IMR-90 (cell line): Measurements from ENCODE around the gene GFI1. TPM values are rescaled to one million over a fixed set of nuclear protein-coding genes. Genes with fewer than 3 reads are reported as not detected.

Experiments used
- ATAC-seq: fragments of 200-7000 bp; cut with Tn5 transposase; 2 replicates; pipeline ENCODE4 v1.9.1; 2020; ENCODE audit warnings: low read depth, mild to moderate bottlenecking, moderate library complexity
- BruUV-seq: library from RNA; stranded (reverse); fragments of 400-500 nt; replicated peaks from 2 replicates; lab custom pipeline; 2021; lab: Mats Ljungman, UMichigan
- CTCF ChIA-PET: fragments of 300-600 bp; formaldehyde crosslinking; extraction: SDS; loops from one replicate; lab custom pipeline; 2021; ENCODE audit warnings: antibody characterized with exemption; lab: Yijun Ruan, JAX
- POLR2A ChIA-PET: fragments of 300-600 bp; sonication (Branson Sonifier 250); formaldehyde crosslinking; loops from one replicate; lab custom pipeline; 2022; ENCODE audit warnings: antibody characterized with exemption; ENCODE audit not compliant: unreplicated experiment; lab: Charles Lee
- DNase-seq: peaks from one replicate; pipeline ENCODE4 v3.0.0; 2013
- H2AFZ ChIP-seq: replicated peaks from 2 replicates; pipeline ENCODE3; 2013; ENCODE audit warnings: low read length, mild to moderate bottlenecking; ENCODE audit not compliant: poor library complexity
- H2AK5ac ChIP-seq: 2 replicates; pipeline ENCODE4 v1.6.1; 2013; ENCODE audit warnings: low read depth, low read length, inconsistent platforms
- H2AK9ac ChIP-seq: replicated peaks from 2 replicates; pipeline ENCODE3; 2013; ENCODE audit warnings: mild to moderate bottlenecking, low read depth, low read length, moderate library complexity; ENCODE audit not compliant: poor library complexity
- H2BK120ac ChIP-seq: 2 replicates; pipeline ENCODE4 v1.6.1; 2013; ENCODE audit warnings: low read depth, low read length, inconsistent platforms
- H2BK15ac ChIP-seq: 3 replicates; pipeline ENCODE4 v1.6.1; 2013; ENCODE audit warnings: low read depth, low read length, inconsistent platforms
- H2BK20ac ChIP-seq: 2 replicates; pipeline ENCODE4 v1.6.1; 2013; ENCODE audit warnings: low read depth, mild to moderate bottlenecking, inconsistent platforms, low read length, moderate library complexity
- H2BK5ac ChIP-seq: 2 replicates; pipeline ENCODE4 v1.6.1; 2013; ENCODE audit warnings: mild to moderate bottlenecking, low read depth, low read length, inconsistent platforms; ENCODE audit not compliant: poor library complexity, severe bottlenecking
- H3K14ac ChIP-seq: replicated peaks from 2 replicates; pipeline ENCODE4 v1.6.1; 2013; ENCODE audit warnings: low read depth, low read length, inconsistent platforms
- H3K18ac ChIP-seq: 2 replicates; pipeline ENCODE4 v1.6.1; 2013; ENCODE audit warnings: low read depth, low read length, control low read depth
- H3K23ac ChIP-seq: 2 replicates; pipeline ENCODE4 v1.6.1; 2013; ENCODE audit warnings: low read depth, low read length, inconsistent platforms
- H3K27ac ChIP-seq: 2 replicates; pipeline ENCODE4 v1.5.1; 2013; ENCODE audit warnings: mild to moderate bottlenecking, control low read depth, low read length; ENCODE audit not compliant: insufficient read depth
- H3K27me3 ChIP-seq: 2 replicates; pipeline ENCODE4 v1.6.1; 2013; ENCODE audit warnings: low read length; ENCODE audit not compliant: control insufficient read depth, insufficient read depth
- H3K36me3 ChIP-seq: 2 replicates; pipeline ENCODE4 v1.6.1; 2013; ENCODE audit warnings: low read length, mixed read lengths; ENCODE audit not compliant: control insufficient read depth, insufficient read depth
- H3K4ac ChIP-seq: 2 replicates; pipeline ENCODE4 v1.6.1; 2013; ENCODE audit warnings: low read depth, low read length, inconsistent platforms
- H3K4me1 ChIP-seq: 2 replicates; pipeline ENCODE4 v1.6.1; 2013; ENCODE audit warnings: low read length, mixed read lengths; ENCODE audit not compliant: control insufficient read depth, insufficient read depth
- H3K4me2 ChIP-seq: 2 replicates; pipeline ENCODE4 v1.6.1; 2013; ENCODE audit warnings: low read depth, mild to moderate bottlenecking, control low read depth, low read length, moderate library complexity
- H3K4me3 ChIP-seq: 2 replicates; pipeline ENCODE4 v1.5.1; 2013; ENCODE audit warnings: low read depth, mild to moderate bottlenecking, control low read depth, low read length, moderate library complexity; ENCODE audit not compliant: insufficient read depth
- H3K56ac ChIP-seq: 2 replicates; pipeline ENCODE4 v1.6.1; 2013; ENCODE audit warnings: low read length, inconsistent platforms; ENCODE audit not compliant: insufficient read depth; ENCODE audit errors: extremely low read depth
- H3K79me1 ChIP-seq, 2 experiments: 2 replicates each; pipeline ENCODE4 v1.6.1; 2013; ENCODE audit warnings: low read length in 2 of 2, inconsistent platforms in 1 of 2, low read depth in 1 of 2
- H3K9ac ChIP-seq: 2 replicates; pipeline ENCODE4 v1.6.1; 2013; ENCODE audit warnings: low read depth, low read length, control low read depth
- H3K9me1 ChIP-seq: 2 replicates; pipeline ENCODE4 v1.6.1; 2013; ENCODE audit warnings: low read length, inconsistent platforms; ENCODE audit not compliant: insufficient read depth
- H3K9me3 ChIP-seq: 2 replicates; pipeline ENCODE4 v1.6.1; 2013; ENCODE audit warnings: low read length; ENCODE audit not compliant: control insufficient read depth, insufficient read depth
- H4K20me1 ChIP-seq: 2 replicates; pipeline ENCODE4 v1.6.1; 2013; ENCODE audit warnings: low read length, inconsistent platforms; ENCODE audit not compliant: insufficient read depth
- H4K5ac ChIP-seq: 2 replicates; pipeline ENCODE4 v1.6.1; 2013; ENCODE audit warnings: mild to moderate bottlenecking, low read depth, low read length, control low read depth
- H4K8ac ChIP-seq, 2 experiments: 2 replicates each; pipeline ENCODE4 v1.6.1; 2013; ENCODE audit warnings: low read depth in 2 of 2, low read length in 2 of 2, control low read depth in 1 of 2, inconsistent platforms in 1 of 2
- H4K91ac ChIP-seq: 2 replicates; pipeline ENCODE4 v1.6.1; 2013; ENCODE audit warnings: low read depth, low read length, inconsistent platforms; ENCODE audit not compliant: insufficient read depth
- CEBPB ChIP-seq: IDR thresholded peaks from 2 replicates; pipeline ENCODE4 v1.6.1; 2012; ENCODE audit warnings: low read depth, low read length, improper control_type of control experiment
- MAFK ChIP-seq: IDR thresholded peaks from 2 replicates; pipeline ENCODE4 v1.6.1; 2012; ENCODE audit warnings: low read depth, low read length, improper control_type of control experiment
- RAD21 ChIP-seq: IDR thresholded peaks from 2 replicates; pipeline ENCODE4 v1.6.1; 2012; ENCODE audit warnings: low read length, improper control_type of control experiment
- SMC3 ChIP-seq: fragments of 150-350 bp; IDR thresholded peaks from 2 replicates; pipeline ENCODE4 v1.6.1; 2016; ENCODE audit warnings: low read depth, mild to moderate bottlenecking, antibody characterized with exemption, low read length, moderate library complexity
- WGBS, 2 experiments: methylation state at CpG; one replicate each; pipeline versions ENCODE4 v1.1.5 to v1.1.7; 2013; ENCODE audit warnings: missing lambda C conversion rate in 2 of 2; ENCODE audit not compliant: insufficient read length in 1 of 2; ENCODE audit errors: extremely low coverage in 2 of 2; 5-methylcytosine and 5-hydroxymethylcytosine counted together
- dilution Hi-C: fragments of 300-500 bp; cut with HindIII; formaldehyde crosslinking; loops from one replicate; pipeline ENCODE4 v1.14.3; 2018; ENCODE audit warnings: low sequenced_read_pairs; ENCODE audit not compliant: unreplicated experiment
- in situ Hi-C: fragments of 300-500 bp; cut with MboI; formaldehyde crosslinking; loops from 3 replicates; pipeline ENCODE4 v1.14.3; 2019; ENCODE audit warnings: low sequenced_read_pairs, inconsistent platforms, mixed read lengths
- intact Hi-C: fragments of 100-400 bp; cut with micrococcal nuclease; formaldehyde crosslinking; loops from 2 replicates; pipeline ENCODE4 v1.10.0; 2022
- polyA plus RNA-seq, 3 experiments: library from polyadenylated mRNA; depleted of rRNA; stranded (reverse); fragments of >200 nt; gene quantifications; 2 replicates each; pipeline ENCODE4 v1.2.3, GENCODE V29; 2012; ENCODE audit warnings: low replicate concordance in 1 of 3
- total RNA-seq: library from RNA; depleted of rRNA; stranded (reverse); fragments of >200 nt; gene quantifications from 2 replicates; pipeline ENCODE4 v1.2.3, GENCODE V29; 2012
- TF ChIP-seq, protein P1 (sequence below): fragments of 150-350 bp; IDR thresholded peaks from 2 replicates; pipeline ENCODE4 v1.6.1; 2017; ENCODE audit warnings: mild to moderate bottlenecking, antibody characterized with exemption, low read length, low read depth

GFI1 gene
- total and polyA plus RNA-seq, 2 of the 4 experiments (the other 2 are of a cell fraction), result under 0.01 to 0.21 TPM

- BruUV-seq, result no TSS peak
- no peak overlapping the region for H3K27ac ChIP-seq
- no peak overlapping the region for H3K4me2 ChIP-seq
- intact Hi-C loops, result no loop called here
- H3K56ac ChIP-seq, result no peak overlapping the region
- no peak overlapping the region for H2AK9ac ChIP-seq
- H2BK15ac ChIP-seq, result no peak overlapping the region
- H4K8ac ChIP-seq, result no peak overlapping the region
- in situ Hi-C loops, result no loop called here
- dilution Hi-C loops, result no loop called here
- no peak overlapping the region for H2BK20ac ChIP-seq
- no peak overlapping the region for H2BK120ac ChIP-seq
- TF ChIP-seq RAD21 (peak; percentile 12; the same call in 1 of the 2 replicates), SMC3 (no peak), CEBPB (no peak), MAFK (no peak)
- TF ChIP-seq, protein P1, sequence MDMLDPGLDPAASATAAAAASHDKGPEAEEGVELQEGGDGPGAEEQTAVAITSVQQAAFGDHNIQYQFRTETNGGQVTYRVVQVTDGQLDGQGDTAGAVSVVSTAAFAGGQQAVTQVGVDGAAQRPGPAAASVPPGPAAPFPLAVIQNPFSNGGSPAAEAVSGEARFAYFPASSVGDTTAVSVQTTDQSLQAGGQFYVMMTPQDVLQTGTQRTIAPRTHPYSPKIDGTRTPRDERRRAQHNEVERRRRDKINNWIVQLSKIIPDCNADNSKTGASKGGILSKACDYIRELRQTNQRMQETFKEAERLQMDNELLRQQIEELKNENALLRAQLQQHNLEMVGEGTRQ, result no peak
- H2AK5ac ChIP-seq, result no peak overlapping the region
- no peaks in the 10 kb centered on the region for H3K36me3 ChIP-seq
- ATAC-seq (no peak), DNase-seq (no peak)
- no peaks in the 10 kb centered on the region for H3K4me1 ChIP-seq
- no peak overlapping the region for H3K4ac ChIP-seq
- WGBS, 2 experiments, result no CpG with 5 or more reads among the region's 5 CpGs
- H4K5ac ChIP-seq, result no peak overlapping the region
- no peak overlapping the region for H4K91ac ChIP-seq
- H4K20me1 ChIP-seq, result no peaks in the 10 kb centered on the region
- no peak overlapping the region for H3K4me3 ChIP-seq
- H3K9ac ChIP-seq, result no peak overlapping the region
- H2AFZ ChIP-seq, result no peak overlapping the region
- H3K27me3 ChIP-seq, result peaks cover 2% of the 10 kb centered on the region; the same call in 1 of the 2 replicates
- ChIA-PET POLR2A (no interaction called here), CTCF (interaction anchor here (0.6 kb wide), 1 partner anchor 162 kb away, joined by 4 read pairs; no protein-coding TSS in a partner anchor)
- H2BK5ac ChIP-seq, result no peak overlapping the region
- no peaks in the 10 kb centered on the region for H3K9me3 ChIP-seq
- H3K79me1 ChIP-seq, result no peaks in the 10 kb centered on the region
- no peak overlapping the region for H3K14ac ChIP-seq
- no peak overlapping the region for H3K23ac ChIP-seq
- no peaks in the 10 kb centered on the region; the same call in 1 of the 2 replicates for H3K9me1 ChIP-seq
- no peak overlapping the region for H3K18ac ChIP-seq
These were observed 25.2 kb downstream of the GFI1 start for GRCh38 chr1:92461364-92462097.
